ENCODE measurements around the gene SUMO3.

DNA sequence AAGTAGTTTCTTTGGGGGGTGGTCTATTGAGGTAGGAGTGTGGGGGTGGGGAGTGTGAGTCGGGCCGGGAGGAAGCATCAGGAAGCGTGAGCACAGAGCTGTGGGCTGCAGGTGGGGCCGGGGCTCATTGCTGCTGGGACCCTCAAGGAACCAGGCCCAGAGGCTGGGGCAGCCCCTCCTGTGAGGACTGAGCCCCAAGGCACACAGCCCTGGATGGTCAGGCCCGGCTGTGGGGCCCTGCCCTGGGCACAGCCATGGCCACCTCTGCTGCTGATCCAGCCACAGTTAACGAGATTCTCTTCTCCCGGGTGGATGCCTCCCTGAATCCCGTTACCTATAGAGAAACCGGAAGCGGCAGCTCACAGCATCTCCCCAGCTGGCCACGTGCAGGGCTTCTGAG lies 22.9 kb upstream of the SUMO3 start:
- TF ChIP-seq, protein P1, sequence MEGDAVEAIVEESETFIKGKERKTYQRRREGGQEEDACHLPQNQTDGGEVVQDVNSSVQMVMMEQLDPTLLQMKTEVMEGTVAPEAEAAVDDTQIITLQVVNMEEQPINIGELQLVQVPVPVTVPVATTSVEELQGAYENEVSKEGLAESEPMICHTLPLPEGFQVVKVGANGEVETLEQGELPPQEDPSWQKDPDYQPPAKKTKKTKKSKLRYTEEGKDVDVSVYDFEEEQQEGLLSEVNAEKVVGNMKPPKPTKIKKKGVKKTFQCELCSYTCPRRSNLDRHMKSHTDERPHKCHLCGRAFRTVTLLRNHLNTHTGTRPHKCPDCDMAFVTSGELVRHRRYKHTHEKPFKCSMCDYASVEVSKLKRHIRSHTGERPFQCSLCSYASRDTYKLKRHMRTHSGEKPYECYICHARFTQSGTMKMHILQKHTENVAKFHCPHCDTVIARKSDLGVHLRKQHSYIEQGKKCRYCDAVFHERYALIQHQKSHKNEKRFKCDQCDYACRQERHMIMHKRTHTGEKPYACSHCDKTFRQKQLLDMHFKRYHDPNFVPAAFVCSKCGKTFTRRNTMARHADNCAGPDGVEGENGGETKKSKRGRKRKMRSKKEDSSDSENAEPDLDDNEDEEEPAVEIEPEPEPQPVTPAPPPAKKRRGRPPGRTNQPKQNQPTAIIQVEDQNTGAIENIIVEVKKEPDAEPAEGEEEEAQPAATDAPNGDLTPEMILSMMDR (IDR thresholded peaks at IDR 0.05), result no peak
- no peak for TF ChIP-seq POLR2AphosphoS5 (IDR thresholded peaks at IDR 0.05; ENCODE audit: low read depth, low read length)
- TF ChIP-seq, protein P2, sequence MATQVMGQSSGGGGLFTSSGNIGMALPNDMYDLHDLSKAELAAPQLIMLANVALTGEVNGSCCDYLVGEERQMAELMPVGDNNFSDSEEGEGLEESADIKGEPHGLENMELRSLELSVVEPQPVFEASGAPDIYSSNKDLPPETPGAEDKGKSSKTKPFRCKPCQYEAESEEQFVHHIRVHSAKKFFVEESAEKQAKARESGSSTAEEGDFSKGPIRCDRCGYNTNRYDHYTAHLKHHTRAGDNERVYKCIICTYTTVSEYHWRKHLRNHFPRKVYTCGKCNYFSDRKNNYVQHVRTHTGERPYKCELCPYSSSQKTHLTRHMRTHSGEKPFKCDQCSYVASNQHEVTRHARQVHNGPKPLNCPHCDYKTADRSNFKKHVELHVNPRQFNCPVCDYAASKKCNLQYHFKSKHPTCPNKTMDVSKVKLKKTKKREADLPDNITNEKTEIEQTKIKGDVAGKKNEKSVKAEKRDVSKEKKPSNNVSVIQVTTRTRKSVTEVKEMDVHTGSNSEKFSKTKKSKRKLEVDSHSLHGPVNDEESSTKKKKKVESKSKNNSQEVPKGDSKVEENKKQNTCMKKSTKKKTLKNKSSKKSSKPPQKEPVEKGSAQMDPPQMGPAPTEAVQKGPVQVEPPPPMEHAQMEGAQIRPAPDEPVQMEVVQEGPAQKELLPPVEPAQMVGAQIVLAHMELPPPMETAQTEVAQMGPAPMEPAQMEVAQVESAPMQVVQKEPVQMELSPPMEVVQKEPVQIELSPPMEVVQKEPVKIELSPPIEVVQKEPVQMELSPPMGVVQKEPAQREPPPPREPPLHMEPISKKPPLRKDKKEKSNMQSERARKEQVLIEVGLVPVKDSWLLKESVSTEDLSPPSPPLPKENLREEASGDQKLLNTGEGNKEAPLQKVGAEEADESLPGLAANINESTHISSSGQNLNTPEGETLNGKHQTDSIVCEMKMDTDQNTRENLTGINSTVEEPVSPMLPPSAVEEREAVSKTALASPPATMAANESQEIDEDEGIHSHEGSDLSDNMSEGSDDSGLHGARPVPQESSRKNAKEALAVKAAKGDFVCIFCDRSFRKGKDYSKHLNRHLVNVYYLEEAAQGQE (IDR thresholded peaks at IDR 0.05; ENCODE audit: insufficient read depth in 1 of 2, low read depth in 2 of 2, low read length in 1 of 2), result no peak

Data from Panc1 (cell line).